Heart left ventricle (tissue), 13 donors: ENCODE data around the gene OBSL1.

ENCODE experiments used
- POLR2A ChIP-seq, 2 donors: fragments of 450-650 bp; IDR thresholded peaks; one replicate each; pipeline ENCODE4 v1.6.1; 2017; ENCODE audit warnings: antibody characterized with exemption in 2 of 2, mild to moderate bottlenecking in 2 of 2, moderate library complexity in 2 of 2
- TF ChIP-seq, protein P1 (sequence below), 12 donors: fragments of 200-600 bp; sonication (generic) in 4 of 12; IDR thresholded peaks; one replicate each; pipeline versions ENCODE4 v1.5.0 to v1.8.0; 2018 to 2022; ENCODE audit warnings: antibody characterized with exemption in 12 of 12, mild to moderate bottlenecking in 5 of 12
- donor health status: ischemic (EF 13 %, LVEDD 7.1; RV severe dilation, severe dysfunction).
- donor health status: DM: no; HTN: yes; CAD: no.
- donor health status: DM: no; HTN: no; CAD: no.
- donor health status: ischemic (EF 25% LVEDD 6.9; RV normal size, moderate dysfunction).
- donor health status: ischemic (EF 25% LVEDD 5.7; RV mildly dilated, moderate dysfunction).
- donor health status: ischemic (EF 35%, LVEDD 5.7; RV mildly dilated, moderate dysfunction).
- donor health status: nonischemic (EF 11% LVEDD 7.7; RV severe dilation, severe dysfunction).
- donor health status: DM: yes; HTN: yes; CAD: no.
- donor health status: PGD.
- donor health status: ischemic (EF 29% LVEDD 5.4; RV normal size, mild dysfunction).
- donor health status: nonischemic (EF 23%, LVEDD 6.1; RV moderate dilation, normal function).

DNA sequence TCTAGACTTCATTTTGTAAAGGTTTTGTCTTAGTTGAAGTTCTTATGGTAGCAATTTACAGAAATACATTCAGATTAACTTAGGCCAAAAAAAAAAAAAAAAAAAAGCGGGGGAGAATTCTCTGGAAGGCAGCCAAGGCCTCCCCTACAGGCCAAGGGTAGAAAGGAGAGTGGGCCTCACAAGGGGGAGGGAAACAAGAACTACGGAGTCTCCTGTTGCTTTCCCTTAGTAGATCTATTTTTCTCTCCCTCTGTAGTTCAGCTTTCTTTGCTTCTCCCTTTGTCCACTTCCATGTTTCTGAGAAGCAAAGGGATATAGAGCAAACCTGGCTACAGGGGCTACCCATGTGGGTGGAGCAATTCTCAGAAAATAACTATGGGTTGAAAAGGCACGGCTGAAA lies 23.9 kb upstream of the OBSL1 start:
- TF ChIP-seq, protein P1, sequence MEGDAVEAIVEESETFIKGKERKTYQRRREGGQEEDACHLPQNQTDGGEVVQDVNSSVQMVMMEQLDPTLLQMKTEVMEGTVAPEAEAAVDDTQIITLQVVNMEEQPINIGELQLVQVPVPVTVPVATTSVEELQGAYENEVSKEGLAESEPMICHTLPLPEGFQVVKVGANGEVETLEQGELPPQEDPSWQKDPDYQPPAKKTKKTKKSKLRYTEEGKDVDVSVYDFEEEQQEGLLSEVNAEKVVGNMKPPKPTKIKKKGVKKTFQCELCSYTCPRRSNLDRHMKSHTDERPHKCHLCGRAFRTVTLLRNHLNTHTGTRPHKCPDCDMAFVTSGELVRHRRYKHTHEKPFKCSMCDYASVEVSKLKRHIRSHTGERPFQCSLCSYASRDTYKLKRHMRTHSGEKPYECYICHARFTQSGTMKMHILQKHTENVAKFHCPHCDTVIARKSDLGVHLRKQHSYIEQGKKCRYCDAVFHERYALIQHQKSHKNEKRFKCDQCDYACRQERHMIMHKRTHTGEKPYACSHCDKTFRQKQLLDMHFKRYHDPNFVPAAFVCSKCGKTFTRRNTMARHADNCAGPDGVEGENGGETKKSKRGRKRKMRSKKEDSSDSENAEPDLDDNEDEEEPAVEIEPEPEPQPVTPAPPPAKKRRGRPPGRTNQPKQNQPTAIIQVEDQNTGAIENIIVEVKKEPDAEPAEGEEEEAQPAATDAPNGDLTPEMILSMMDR (IDR thresholded peaks at IDR 0.05) = no peak
- TF ChIP-seq POLR2A (IDR thresholded peaks at IDR 0.05) = no peak
